Memory B cell (primary cell): Measurements from ENCODE around the gene AOPEP.
"Not testable (repeated sequence)": the region's sequence is repeated elsewhere in the genome, so short reads cannot be mapped to it uniquely, and the experiment has no call there.

Experiments
- ATAC-seq: fragments of 150-1000 bp; cut with Tn5 transposase; 2 replicates; pipeline ENCODE4 v1.10.0; 2021; ENCODE audit warnings: low read depth, mild to moderate bottlenecking, moderate library complexity
- DNase-seq, 2 donors: peaks; one replicate each; pipeline ENCODE4 v3.0.0; 2022; ENCODE audit warnings: low spot score in 2 of 2
- H3K27ac Mint-ChIP-seq: one replicate; pipeline ENCODE4 v1.8.0; 2022; ENCODE audit warnings: mild to moderate bottlenecking, moderate library complexity, mixed read lengths
- H3K27me3 Mint-ChIP-seq: one replicate; pipeline ENCODE4 v1.8.0; 2022; ENCODE audit warnings: mixed read lengths
- H3K36me3 Mint-ChIP-seq: one replicate; pipeline ENCODE4 v1.8.0; 2022; ENCODE audit warnings: mild to moderate bottlenecking, mixed read lengths
- H3K4me1 Mint-ChIP-seq: one replicate; pipeline ENCODE4 v1.8.0; 2022; ENCODE audit warnings: mixed read lengths
- H3K4me3 Mint-ChIP-seq: one replicate; pipeline ENCODE4 v1.8.0; 2022; ENCODE audit warnings: mild to moderate bottlenecking, moderate library complexity, mixed read lengths
- H3K9me3 Mint-ChIP-seq: one replicate; pipeline ENCODE4 v1.8.0; 2022; ENCODE audit warnings: mixed read lengths

Gene AOPEP

DNA sequence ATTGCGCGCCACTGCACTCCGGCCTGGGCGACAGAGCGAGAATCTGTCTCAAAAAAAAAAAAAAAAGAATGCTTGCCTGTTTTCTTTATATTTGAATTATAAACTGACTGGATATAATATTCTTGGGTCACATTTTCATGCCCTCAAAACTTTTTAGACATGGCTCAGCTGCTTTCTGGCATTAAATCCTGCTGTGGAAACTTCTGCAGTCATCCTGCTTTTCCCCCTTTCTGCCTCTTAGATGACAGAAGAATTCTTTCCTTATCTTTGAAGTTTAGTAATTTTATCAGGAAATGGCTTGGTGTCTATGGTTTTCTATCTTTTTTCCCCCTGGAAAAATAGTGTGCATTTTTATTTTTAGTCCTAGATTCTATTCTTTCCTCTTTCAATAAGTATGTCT lies 234.5 kb downstream of the AOPEP start:
- H3K27me3 Mint-ChIP-seq, result no peaks in the 10 kb centered on the region
- ATAC-seq (no peak), DNase-seq (no peak)
- no peaks in the 10 kb centered on the region for H3K9me3 Mint-ChIP-seq
- no peaks in the 10 kb centered on the region for H3K4me1 Mint-ChIP-seq
- H3K4me3 Mint-ChIP-seq, result no peak overlapping the region
- no peak overlapping the region for H3K27ac Mint-ChIP-seq
- H3K36me3 Mint-ChIP-seq, result peaks cover 31% of the 10 kb centered on the region

DNA sequence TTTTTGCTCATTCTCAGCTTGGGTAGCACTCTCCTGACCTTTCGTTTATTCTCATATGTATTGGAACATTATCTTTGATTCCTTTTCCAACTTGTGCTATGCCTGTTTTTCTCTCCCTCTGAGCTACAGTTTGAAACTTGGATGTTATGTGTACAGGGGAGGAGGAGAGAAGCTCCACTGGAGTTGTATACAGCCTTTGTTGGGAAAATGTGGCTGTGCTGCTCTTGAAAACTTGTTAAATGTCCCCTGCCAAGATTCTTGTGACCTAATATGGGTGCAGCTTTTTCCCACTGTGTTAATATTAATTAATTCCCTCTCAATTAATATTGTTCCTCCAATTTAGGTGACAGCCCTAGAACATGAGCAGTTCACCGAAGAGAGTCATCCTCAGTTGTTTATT lies 235.4 kb downstream of the AOPEP start:
- Mint-ChIP-seq H3K27ac (no peak overlapping the region), H3K4me1 (no peaks in the 10 kb centered on the region), H3K36me3 (peaks cover 27% of the 10 kb centered on the region), H3K9me3 (no peaks in the 10 kb centered on the region), H3K27me3 (no peaks in the 10 kb centered on the region), H3K4me3 (no peak overlapping the region)
- ATAC-seq, result no peak
- no peak for DNase-seq

DNA sequence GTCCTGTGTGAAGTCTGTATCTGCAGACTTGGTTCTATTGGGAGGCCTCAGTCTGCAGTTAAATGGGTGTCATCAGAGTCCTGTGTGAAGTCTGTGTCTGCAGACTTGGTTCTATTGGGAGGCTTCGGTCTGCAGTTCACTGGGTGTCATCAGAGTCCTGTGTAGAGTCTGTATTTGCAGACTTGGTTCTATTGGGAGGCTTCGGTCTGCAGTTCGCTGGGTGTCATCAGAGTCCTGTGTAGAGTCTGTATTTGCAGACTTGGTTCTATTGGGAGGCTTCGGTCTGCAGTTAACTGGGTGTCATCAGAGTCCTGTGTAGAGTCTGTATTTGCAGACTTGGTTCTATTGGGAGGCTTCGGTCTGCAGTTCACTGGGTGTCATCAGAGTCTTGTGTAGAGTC lies 239.1 kb downstream of the AOPEP start:
- ATAC-seq, result not testable (repeated sequence)

GRCh38 chr9:94966046-94966445 lies 239.5 kb downstream of the AOPEP start:
- H3K27me3 Mint-ChIP-seq, H3K4me3 Mint-ChIP-seq, H3K4me1 Mint-ChIP-seq, ATAC-seq, H3K27ac Mint-ChIP-seq, DNase-seq, H3K9me3 Mint-ChIP-seq: not testable (repeated sequence)
- peaks cover 21% of the 10 kb centered on the region for H3K36me3 Mint-ChIP-seq

More for the DNA sequence above, 239.1 kb downstream of the AOPEP start:
- H3K4me1 Mint-ChIP-seq, H3K4me3 Mint-ChIP-seq, H3K9me3 Mint-ChIP-seq, H3K27me3 Mint-ChIP-seq, H3K27ac Mint-ChIP-seq, DNase-seq: not testable (repeated sequence)
- peaks cover 21% of the 10 kb centered on the region for H3K36me3 Mint-ChIP-seq

- Mint-ChIP-seq H3K4me3 (no peak overlapping the region), H3K4me1 (no peaks in the 10 kb centered on the region), H3K27ac (no peak overlapping the region)
Observed at GRCh38 chr9:94967482-94967881, 241.0 kb downstream of the AOPEP start.

GRCh38 chr9:94971378-94972131 lies 245.1 kb downstream of the AOPEP start:
- DNase-seq, result no peak

More at GRCh38 chr9:94967482-94967881, 241.0 kb downstream of the AOPEP start:
- ATAC-seq (no peak), DNase-seq (no peak)
- peaks cover 11% of the 10 kb centered on the region for H3K36me3 Mint-ChIP-seq
- no peaks in the 10 kb centered on the region for H3K9me3 Mint-ChIP-seq
- H3K27me3 Mint-ChIP-seq, result no peaks in the 10 kb centered on the region

DNA sequence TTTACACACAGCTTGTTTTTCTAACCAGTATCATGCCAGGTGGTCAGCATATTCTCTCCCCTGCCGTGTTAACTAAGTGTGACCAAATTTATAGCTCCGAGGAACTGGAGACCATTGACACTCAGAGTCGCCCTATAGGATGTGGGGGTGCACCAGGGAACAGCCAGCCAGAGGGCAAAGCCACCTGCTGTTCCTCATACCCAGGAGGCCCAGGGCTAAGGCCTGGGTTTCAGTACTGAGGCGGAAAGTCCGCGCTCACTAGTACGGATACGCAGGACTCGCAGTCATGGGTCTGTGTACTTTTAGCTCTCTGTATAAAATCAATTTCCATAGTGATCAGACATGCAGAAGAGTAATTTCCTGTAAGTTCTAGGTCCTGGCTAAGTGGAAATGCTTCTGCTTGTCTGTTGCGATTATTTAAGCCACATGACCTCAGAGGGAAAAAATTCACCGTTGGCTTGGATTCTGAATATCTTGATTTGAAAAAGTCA lies 247.0 kb downstream of the AOPEP start:
- no peak for ATAC-seq
- DNase-seq, result no peak
- Mint-ChIP-seq H3K4me3 (no peak overlapping the region), H3K27me3 (no peaks in the 10 kb centered on the region), H3K4me1 (no peaks in the 10 kb centered on the region), H3K9me3 (no peaks in the 10 kb centered on the region), H3K36me3 (peaks cover 12% of the 10 kb centered on the region), H3K27ac (no peak overlapping the region)

More at GRCh38 chr9:94971378-94972131, 245.1 kb downstream of the AOPEP start:
- Mint-ChIP-seq H3K4me3 (no peak overlapping the region), H3K9me3 (no peaks in the 10 kb centered on the region), H3K36me3 (peaks cover 15% of the 10 kb centered on the region), H3K4me1 (no peaks in the 10 kb centered on the region), H3K27me3 (no peaks in the 10 kb centered on the region), H3K27ac (no peak overlapping the region)
- no peak for ATAC-seq

DNA sequence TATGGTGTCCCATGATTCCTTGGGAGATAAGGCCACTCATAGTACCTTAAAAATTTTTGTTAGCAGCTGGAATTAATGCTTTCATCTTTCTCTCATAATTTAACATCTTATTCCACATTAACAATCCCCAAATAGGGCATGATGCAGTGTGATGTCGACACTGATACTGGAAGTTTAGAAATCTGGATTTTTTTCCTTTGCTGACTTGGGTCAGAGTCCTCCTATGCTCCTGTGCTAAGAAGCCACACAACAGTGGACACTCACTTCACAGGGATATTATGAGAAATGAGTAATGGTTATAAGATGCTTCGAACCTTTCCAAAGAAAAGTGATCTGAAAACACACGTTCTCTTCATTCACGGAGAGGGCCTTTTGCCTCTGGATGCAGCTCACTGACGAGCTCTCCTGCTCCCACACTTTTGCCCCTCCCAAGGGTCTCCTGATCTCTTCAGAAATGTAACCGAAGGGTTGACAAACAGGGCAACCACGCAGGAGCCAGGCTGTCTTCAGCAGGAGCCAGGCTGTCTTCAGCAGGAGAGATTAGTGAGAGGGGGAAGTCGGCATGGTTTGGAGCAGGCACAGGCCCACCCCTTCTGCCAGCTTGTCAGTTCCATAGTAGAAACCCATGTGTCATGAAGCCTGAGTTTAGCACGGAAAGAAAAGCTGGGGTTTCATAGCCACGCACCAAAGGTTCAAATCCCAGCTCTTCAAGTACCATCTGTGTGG lies 247.8 kb downstream of the AOPEP start:
- H3K27ac Mint-ChIP-seq, result no peak overlapping the region
- H3K27me3 Mint-ChIP-seq, result no peaks in the 10 kb centered on the region

DNA sequence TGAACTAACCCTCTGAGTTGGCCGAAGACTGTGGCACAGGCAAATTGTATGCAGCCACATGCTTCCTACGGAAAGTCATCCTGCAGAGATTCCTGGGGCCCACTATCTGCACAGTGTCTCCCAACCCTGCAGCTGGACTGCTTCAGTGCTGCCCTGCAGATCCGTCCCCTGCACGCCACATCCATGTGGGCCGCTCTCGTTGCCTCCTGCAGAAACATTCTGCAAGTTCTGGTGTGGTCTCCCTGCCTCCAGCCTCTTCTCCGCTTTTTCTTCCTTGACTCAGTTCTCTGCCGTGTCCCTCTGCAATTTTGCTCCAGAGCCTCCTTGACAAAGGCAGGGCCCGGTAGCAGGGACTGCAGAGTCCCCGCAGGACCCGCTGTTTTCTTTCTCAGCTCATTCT lies 249.0 kb downstream of the AOPEP start:
- no peaks in the 10 kb centered on the region for H3K27me3 Mint-ChIP-seq
- H3K4me3 Mint-ChIP-seq, result no peak overlapping the region
- ATAC-seq, result no peak
- DNase-seq, result no peak
- no peaks in the 10 kb centered on the region for H3K9me3 Mint-ChIP-seq
- H3K36me3 Mint-ChIP-seq, result peaks cover 16% of the 10 kb centered on the region
- no peak overlapping the region for H3K27ac Mint-ChIP-seq
- H3K4me1 Mint-ChIP-seq, result no peaks in the 10 kb centered on the region

More for the DNA sequence above, 247.8 kb downstream of the AOPEP start:
- no peaks in the 10 kb centered on the region for H3K9me3 Mint-ChIP-seq
- ATAC-seq (no peak), DNase-seq (no peak)
- H3K4me3 Mint-ChIP-seq, result no peak overlapping the region
- no peaks in the 10 kb centered on the region for H3K4me1 Mint-ChIP-seq
- peaks cover 12% of the 10 kb centered on the region for H3K36me3 Mint-ChIP-seq

DNA sequence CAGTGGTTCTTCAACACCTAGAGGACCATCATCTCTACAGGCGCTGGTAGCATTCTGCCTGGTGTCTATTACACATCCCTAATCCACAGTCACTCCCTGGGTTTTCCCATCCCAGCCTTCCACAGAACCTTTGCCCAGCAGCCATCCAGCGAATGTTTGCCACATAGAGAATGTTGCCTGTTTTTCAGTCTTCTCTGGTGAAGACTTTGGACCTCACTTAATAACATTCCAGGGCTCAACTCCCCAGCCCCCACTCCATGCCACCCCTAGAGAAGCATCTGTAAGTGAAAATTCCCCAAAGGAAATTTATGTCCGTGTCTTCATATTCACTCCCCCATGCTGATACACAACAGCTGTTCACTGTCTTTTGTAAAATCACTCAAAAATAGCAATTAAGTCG lies 249.6 kb downstream of the AOPEP start:
- Mint-ChIP-seq H3K27ac (no peak overlapping the region), H3K27me3 (no peaks in the 10 kb centered on the region), H3K4me1 (no peaks in the 10 kb centered on the region), H3K9me3 (no peaks in the 10 kb centered on the region), H3K4me3 (no peak overlapping the region), H3K36me3 (peaks cover 16% of the 10 kb centered on the region)
- DNase-seq (no peak), ATAC-seq (no peak)

DNA sequence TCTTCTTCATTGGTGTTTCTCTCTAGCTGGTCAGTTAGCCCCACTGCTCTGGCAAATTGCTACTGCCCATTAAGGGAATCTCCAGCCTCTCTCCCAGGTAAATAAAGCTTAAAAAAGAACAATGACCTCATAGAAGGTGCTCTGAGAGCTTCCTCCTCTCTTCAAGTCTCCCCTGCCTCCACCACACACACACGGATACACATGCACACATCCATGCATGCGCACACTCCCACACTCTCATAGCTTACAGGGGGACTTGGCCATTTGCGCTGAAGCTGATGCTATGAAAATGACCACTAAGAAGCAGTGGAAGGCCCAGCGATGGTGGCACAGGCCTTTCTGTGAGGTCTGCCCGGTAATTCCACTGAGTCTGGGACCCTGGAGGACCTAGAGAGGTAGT lies 250.9 kb downstream of the AOPEP start:
- Mint-ChIP-seq H3K4me3 (no peak overlapping the region), H3K36me3 (peaks cover 17% of the 10 kb centered on the region), H3K4me1 (no peaks in the 10 kb centered on the region), H3K9me3 (no peaks in the 10 kb centered on the region), H3K27me3 (no peaks in the 10 kb centered on the region), H3K27ac (no peak overlapping the region)
- ATAC-seq (no peak), DNase-seq (no peak)

DNA sequence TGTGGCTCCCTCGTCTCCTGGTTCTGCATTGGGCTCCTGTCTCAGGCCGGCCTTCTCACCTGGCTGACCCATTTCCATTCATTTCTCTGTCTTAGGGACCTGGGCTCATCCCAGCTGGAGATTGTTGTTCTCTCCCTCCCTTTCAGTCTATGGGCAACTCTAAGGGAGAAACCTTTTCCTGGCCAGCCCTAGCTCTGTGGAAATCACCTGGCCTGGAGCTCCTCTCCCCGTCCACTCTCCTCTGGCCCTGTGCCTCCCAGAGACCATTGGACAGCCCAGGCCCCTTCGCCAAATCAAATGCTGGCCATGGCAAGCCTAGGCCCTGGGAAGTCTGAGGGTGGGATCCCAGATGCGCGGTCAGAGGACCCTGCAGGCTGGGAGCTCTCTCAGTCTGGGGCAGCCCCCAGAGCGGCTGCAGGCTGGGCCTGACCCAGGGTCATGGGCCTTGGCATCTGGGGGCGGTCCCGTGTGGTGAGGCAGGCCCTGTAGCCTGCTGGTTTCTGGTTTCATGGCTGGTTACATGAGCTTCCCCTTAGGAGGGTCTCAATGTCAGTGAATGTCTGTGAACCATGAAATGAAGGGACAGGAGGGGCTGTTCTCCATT lies 253.5 kb downstream of the AOPEP start:
- ATAC-seq (no peak), DNase-seq (no peak)
- Mint-ChIP-seq H3K27ac (no peak overlapping the region), H3K27me3 (no peaks in the 10 kb centered on the region), H3K9me3 (no peaks in the 10 kb centered on the region), H3K36me3 (peaks cover 19% of the 10 kb centered on the region), H3K4me3 (no peak overlapping the region), H3K4me1 (no peaks in the 10 kb centered on the region)

DNA sequence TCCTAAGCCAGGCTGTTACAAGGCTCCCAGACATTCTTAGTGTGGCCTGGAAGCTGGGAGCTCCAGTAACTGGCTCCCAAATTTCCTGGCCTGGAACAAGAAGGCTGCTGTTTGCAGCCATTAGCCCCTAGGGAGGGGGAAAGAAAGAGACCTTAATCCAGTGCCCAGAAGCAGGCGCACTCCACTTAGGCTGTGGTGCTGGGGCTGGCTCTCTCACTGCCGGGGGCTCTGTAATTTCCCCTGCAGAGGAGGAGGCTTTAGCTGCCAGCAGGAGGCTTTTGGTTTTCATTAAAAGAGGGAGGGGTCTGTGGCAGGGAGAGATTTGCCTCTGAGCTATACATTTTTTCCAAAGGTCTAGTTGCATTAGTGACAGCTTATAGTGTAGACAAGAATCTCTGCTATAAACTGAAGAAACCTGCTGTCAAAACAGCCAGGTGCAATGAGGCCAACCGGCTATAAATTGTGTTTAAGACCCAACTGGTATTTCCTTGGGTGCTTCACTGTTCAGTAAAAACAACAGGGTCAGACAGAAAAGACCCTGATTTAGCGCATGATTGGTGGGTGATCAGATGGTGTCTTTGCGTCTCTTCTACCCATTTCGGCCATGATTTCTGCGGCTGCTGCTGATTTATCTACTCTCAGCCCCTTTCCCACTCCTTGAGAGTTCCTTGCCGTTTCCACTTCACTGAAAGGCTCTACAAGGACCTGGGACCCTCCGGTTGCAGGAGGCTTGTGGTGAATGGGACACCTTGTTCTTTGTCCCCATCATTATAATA lies 254.6 kb downstream of the AOPEP start:
- DNase-seq, result no peak
- Mint-ChIP-seq H3K4me3 (no peak overlapping the region), H3K36me3 (peaks cover 14% of the 10 kb centered on the region), H3K27me3 (no peaks in the 10 kb centered on the region), H3K27ac (no peak overlapping the region), H3K9me3 (no peaks in the 10 kb centered on the region), H3K4me1 (no peaks in the 10 kb centered on the region)
- ATAC-seq, result no peak

- no peaks in the 10 kb centered on the region for H3K4me1 Mint-ChIP-seq
- H3K27ac Mint-ChIP-seq, result no peak overlapping the region
- no peaks in the 10 kb centered on the region for H3K27me3 Mint-ChIP-seq
Observed at GRCh38 chr9:94981723-94982090, 255.2 kb downstream of the AOPEP start.

More at GRCh38 chr9:94981723-94982090, 255.2 kb downstream of the AOPEP start:
- ATAC-seq (no peak), DNase-seq (no peak)
- no peak overlapping the region for H3K4me3 Mint-ChIP-seq
- peaks cover 11% of the 10 kb centered on the region for H3K36me3 Mint-ChIP-seq
- no peaks in the 10 kb centered on the region for H3K9me3 Mint-ChIP-seq
